ENCODE data around the gene TUBA3D. TPM values are rescaled to one million over a fixed set of nuclear protein-coding genes. Genes with fewer than 3 reads are reported as not detected.
"Not testable (repeated sequence)": the region's sequence is repeated elsewhere in the genome, so short reads cannot be mapped to it uniquely, and the experiment has no call there.

TUBA3D gene
- total and polyA plus RNA-seq, 5 donors from 2014 or later = not detected

DNA sequence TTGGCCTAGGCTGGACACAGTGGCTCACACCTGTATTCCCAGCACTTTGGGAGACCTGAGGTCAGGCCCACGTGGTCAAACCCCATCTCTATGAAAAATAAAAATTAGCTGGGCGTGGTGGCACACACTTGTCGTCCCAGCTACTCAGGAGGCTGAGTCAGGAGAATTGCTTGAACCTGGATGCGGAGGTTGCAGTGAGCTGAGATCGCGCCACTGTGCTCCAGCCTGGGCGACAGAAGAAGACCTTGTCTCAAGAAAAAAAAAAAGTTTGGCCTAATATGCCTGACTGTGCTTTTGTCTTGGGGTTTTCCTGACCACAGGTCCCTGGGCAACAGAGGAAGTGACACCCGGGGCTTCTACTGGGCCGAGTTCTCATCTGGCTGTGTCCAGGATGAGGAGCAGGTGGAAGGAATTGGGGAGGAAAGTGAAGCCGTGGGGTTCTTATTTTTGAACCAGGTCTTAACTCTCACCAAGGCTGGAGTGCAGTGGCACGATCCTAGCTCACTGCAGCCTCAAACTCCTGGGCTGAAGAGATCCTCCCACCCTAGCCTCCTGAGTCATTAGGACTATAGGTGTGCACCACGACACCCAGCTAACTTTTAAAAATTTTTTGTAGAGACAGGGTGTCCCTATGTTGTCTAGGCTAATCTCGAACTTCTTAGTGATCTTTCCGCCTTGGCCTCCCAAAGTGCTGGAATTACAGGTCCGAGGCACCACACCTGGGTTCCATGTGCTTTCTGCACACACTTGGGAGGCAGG is 38.7 kb downstream of the TUBA3D start:
- not testable (repeated sequence) for DNase-seq; H3K9me3 Mint-ChIP-seq; H3K4me1 ChIP-seq (ENCODE audit: control insufficient read depth, insufficient read depth, low read length, poor library complexity, severe bottlenecking); H3K4me3 ChIP-seq (ENCODE audit: low read depth, low read length); H3K27me3 ChIP-seq (ENCODE audit: control insufficient read depth, insufficient read depth, low read length); H3K4me1 Mint-ChIP-seq; H3K27ac Mint-ChIP-seq; H3K4me3 Mint-ChIP-seq; ATAC-seq (ENCODE audit: low read depth in 2 of 2); H3K27me3 Mint-ChIP-seq; H3K9me3 ChIP-seq (ENCODE audit: control insufficient read depth in 2 of 2, low read length in 2 of 2); H3K27ac ChIP-seq (ENCODE audit: insufficient read depth, low read length, poor library complexity, severe bottlenecking)
- H3K36me3 Mint-ChIP-seq = peaks cover 12% of the 10 kb centered on the region
- H3K36me3 ChIP-seq (ENCODE audit: control insufficient read depth, insufficient read depth, low read length) = peaks cover 17% of the 10 kb centered on the region

DNA sequence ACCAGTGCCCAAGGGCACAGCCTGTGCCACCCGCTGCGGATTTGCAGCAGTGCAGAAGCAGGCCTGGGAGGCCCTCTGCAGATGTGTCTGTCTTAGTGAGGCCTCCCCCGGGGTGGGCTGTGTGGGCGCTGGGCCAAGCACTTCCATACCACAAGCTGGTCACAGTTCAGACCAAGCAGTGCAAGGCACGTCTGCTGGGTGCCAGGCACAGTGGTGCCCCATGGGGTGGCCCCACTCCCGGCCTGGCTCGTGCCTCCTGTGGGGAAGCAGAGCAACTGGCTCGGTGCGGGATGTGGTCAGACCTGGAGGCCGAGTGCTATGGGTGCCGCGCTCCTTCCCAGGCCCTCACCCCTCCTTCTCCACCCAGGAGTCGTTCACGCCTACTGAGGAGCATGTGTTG is 39.3 kb downstream of the TUBA3D start:
- H3K4me3 ChIP-seq (ENCODE audit: low read depth, low read length); H3K27me3 ChIP-seq (ENCODE audit: control insufficient read depth, insufficient read depth, low read length); H3K4me1 ChIP-seq (ENCODE audit: control insufficient read depth, insufficient read depth, low read length, poor library complexity, severe bottlenecking); H3K9me3 Mint-ChIP-seq; H3K4me3 Mint-ChIP-seq; ATAC-seq (ENCODE audit: low read depth in 2 of 2); H3K27ac ChIP-seq (ENCODE audit: insufficient read depth, low read length, poor library complexity, severe bottlenecking); H3K27ac Mint-ChIP-seq; DNase-seq; H3K4me1 Mint-ChIP-seq; H3K27me3 Mint-ChIP-seq; H3K9me3 ChIP-seq (ENCODE audit: control insufficient read depth in 2 of 2, low read length in 2 of 2): not testable (repeated sequence)
- H3K36me3 Mint-ChIP-seq = peaks cover 12% of the 10 kb centered on the region
- peaks cover 13% of the 10 kb centered on the region for H3K36me3 ChIP-seq (ENCODE audit: control insufficient read depth, insufficient read depth, low read length)

DNA sequence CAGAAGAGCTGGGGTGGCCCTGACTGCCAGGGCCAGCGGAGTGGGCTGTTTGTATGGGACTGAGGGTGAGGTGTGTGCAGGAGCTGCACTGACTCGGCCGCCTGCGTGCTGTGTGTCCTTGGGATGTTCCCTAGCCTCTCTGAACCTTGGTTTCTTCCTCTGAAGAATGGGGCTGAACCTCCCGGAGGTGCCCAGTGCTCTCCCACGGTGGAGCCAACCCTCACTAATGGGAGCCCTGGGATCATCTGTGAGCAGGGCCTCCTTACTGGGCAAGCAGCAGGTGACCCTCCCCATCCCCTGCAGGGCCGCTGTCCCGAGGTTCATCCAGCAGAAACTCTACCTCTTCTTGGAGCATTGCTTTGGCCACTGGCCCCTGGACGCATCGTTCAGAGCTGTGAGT is 40.1 kb downstream of the TUBA3D start:
- H3K4me1 Mint-ChIP-seq = no peaks in the 10 kb centered on the region
- H3K4me3 Mint-ChIP-seq = no peak overlapping the region
- H3K27me3 Mint-ChIP-seq = no peaks in the 10 kb centered on the region
- Histone ChIP-seq H3K27ac (ENCODE audit: insufficient read depth, low read length, poor library complexity, severe bottlenecking) (no peak overlapping the region), H3K36me3 (ENCODE audit: control insufficient read depth, insufficient read depth, low read length) (peaks cover 12% of the 10 kb centered on the region), H3K27me3 (ENCODE audit: control insufficient read depth, insufficient read depth, low read length) (no peaks in the 10 kb centered on the region), H3K4me3 (ENCODE audit: low read depth, low read length) (no peak overlapping the region), H3K9me3 (ENCODE audit: control insufficient read depth in 2 of 2, low read length in 2 of 2) (no peaks in the 10 kb centered on the region), H3K4me1 (ENCODE audit: control insufficient read depth, insufficient read depth, low read length, poor library complexity, severe bottlenecking) (no peaks in the 10 kb centered on the region)
- peaks cover 12% of the 10 kb centered on the region for H3K36me3 Mint-ChIP-seq
- DNase-seq = no peak
- no peaks in the 10 kb centered on the region for H3K9me3 Mint-ChIP-seq
- H3K27ac Mint-ChIP-seq = no peak overlapping the region
- ATAC-seq (ENCODE audit: low read depth in 2 of 2) = no peak

GRCh38 chr2:131516621-131517020 is 40.7 kb downstream of the TUBA3D start:
- H3K27me3 ChIP-seq (ENCODE audit: control insufficient read depth, insufficient read depth, low read length); H3K27ac Mint-ChIP-seq; H3K4me1 ChIP-seq (ENCODE audit: control insufficient read depth, insufficient read depth, low read length, poor library complexity, severe bottlenecking); H3K9me3 Mint-ChIP-seq; H3K27me3 Mint-ChIP-seq; ATAC-seq (ENCODE audit: low read depth in 2 of 2); DNase-seq; H3K9me3 ChIP-seq (ENCODE audit: control insufficient read depth in 2 of 2, low read length in 2 of 2); H3K27ac ChIP-seq (ENCODE audit: insufficient read depth, low read length, poor library complexity, severe bottlenecking); H3K4me3 Mint-ChIP-seq; H3K4me3 ChIP-seq (ENCODE audit: low read depth, low read length); H3K4me1 Mint-ChIP-seq: not testable (repeated sequence)
- peaks cover 12% of the 10 kb centered on the region for H3K36me3 ChIP-seq (ENCODE audit: control insufficient read depth, insufficient read depth, low read length)
- H3K36me3 Mint-ChIP-seq = peaks cover 12% of the 10 kb centered on the region

GRCh38 chr2:131517106-131517831 is 41.4 kb downstream of the TUBA3D start:
- no peaks in the 10 kb centered on the region for H3K4me1 Mint-ChIP-seq
- H3K27me3 Mint-ChIP-seq = no peaks in the 10 kb centered on the region
- peaks cover 12% of the 10 kb centered on the region for H3K36me3 Mint-ChIP-seq
- H3K27ac Mint-ChIP-seq = no peak overlapping the region
- DNase-seq (no peak), ATAC-seq (ENCODE audit: low read depth in 2 of 2) (no peak)
- H3K4me3 ChIP-seq (ENCODE audit: low read depth, low read length) = no peak overlapping the region
- no peak overlapping the region for H3K27ac ChIP-seq (ENCODE audit: insufficient read depth, low read length, poor library complexity, severe bottlenecking)
- H3K9me3 ChIP-seq (ENCODE audit: control insufficient read depth in 2 of 2, low read length in 2 of 2) = no peaks in the 10 kb centered on the region
- no peak overlapping the region for H3K4me3 Mint-ChIP-seq
- H3K27me3 ChIP-seq (ENCODE audit: control insufficient read depth, insufficient read depth, low read length) = no peaks in the 10 kb centered on the region
- H3K36me3 ChIP-seq (ENCODE audit: control insufficient read depth, insufficient read depth, low read length) = peaks cover 11% of the 10 kb centered on the region
- H3K9me3 Mint-ChIP-seq = no peaks in the 10 kb centered on the region
- H3K4me1 ChIP-seq (ENCODE audit: control insufficient read depth, insufficient read depth, low read length, poor library complexity, severe bottlenecking) = no peaks in the 10 kb centered on the region

DNA sequence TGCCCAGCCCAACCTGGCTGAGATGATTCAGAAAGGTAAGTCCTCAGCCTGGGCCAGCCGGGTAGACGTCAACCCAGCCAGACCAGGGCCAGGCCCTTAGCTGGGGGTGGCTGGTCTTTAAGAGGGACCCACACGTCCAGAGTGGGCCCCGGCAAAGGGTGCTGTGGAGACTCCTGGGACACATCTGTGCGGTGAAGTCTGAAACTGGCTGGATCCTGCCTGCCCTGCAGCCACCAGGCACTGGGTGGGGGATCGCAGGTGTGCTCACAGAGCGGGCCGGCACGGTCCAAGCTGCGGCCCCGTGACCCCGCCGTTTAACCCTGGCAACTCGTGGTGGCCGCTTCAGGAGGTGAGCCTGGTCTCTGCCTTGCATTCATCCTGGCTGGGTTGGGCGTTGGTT is 41.9 kb downstream of the TUBA3D start:
- H3K27me3 ChIP-seq (ENCODE audit: control insufficient read depth, insufficient read depth, low read length); H3K9me3 Mint-ChIP-seq; H3K4me1 Mint-ChIP-seq; H3K27ac Mint-ChIP-seq; H3K9me3 ChIP-seq (ENCODE audit: control insufficient read depth in 2 of 2, low read length in 2 of 2); DNase-seq; H3K36me3 Mint-ChIP-seq; H3K4me1 ChIP-seq (ENCODE audit: control insufficient read depth, insufficient read depth, low read length, poor library complexity, severe bottlenecking); H3K27ac ChIP-seq (ENCODE audit: insufficient read depth, low read length, poor library complexity, severe bottlenecking); H3K4me3 Mint-ChIP-seq; H3K36me3 ChIP-seq (ENCODE audit: control insufficient read depth, insufficient read depth, low read length); H3K27me3 Mint-ChIP-seq; H3K4me3 ChIP-seq (ENCODE audit: low read depth, low read length); ATAC-seq (ENCODE audit: low read depth in 2 of 2): not testable (repeated sequence)

DNA sequence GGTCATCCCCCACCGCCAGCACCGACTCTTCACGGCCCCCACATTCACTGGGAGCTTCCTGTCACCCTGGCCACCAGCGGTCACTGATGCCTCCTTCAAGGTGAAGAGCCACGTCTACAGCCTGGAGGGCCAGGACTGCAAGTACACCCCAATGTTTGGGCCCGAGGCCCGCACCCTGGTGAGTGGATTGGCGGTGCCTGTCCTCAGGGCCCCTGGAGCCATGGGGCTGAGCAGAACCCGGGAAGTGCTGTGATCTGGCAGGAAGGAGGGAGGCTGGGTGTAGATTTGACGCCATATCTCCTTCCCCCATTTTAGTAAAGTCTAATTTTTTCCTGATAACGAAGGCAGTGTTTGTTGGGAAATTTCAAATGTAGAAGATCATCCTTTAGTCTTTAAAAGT is 42.6 kb downstream of the TUBA3D start:
- not testable (repeated sequence) for H3K36me3 ChIP-seq (ENCODE audit: control insufficient read depth, insufficient read depth, low read length); H3K27me3 ChIP-seq (ENCODE audit: control insufficient read depth, insufficient read depth, low read length); H3K9me3 Mint-ChIP-seq; H3K36me3 Mint-ChIP-seq; H3K27me3 Mint-ChIP-seq; DNase-seq; H3K4me1 ChIP-seq (ENCODE audit: control insufficient read depth, insufficient read depth, low read length, poor library complexity, severe bottlenecking); ATAC-seq (ENCODE audit: low read depth in 2 of 2); H3K27ac ChIP-seq (ENCODE audit: insufficient read depth, low read length, poor library complexity, severe bottlenecking); H3K4me3 Mint-ChIP-seq; H3K4me1 Mint-ChIP-seq; H3K9me3 ChIP-seq (ENCODE audit: control insufficient read depth in 2 of 2, low read length in 2 of 2); H3K4me3 ChIP-seq (ENCODE audit: low read depth, low read length); H3K27ac Mint-ChIP-seq

GRCh38 chr2:131519466-131519865 is 43.5 kb downstream of the TUBA3D start:
- no peaks in the 10 kb centered on the region for H3K27me3 Mint-ChIP-seq
- no peaks in the 10 kb centered on the region for H3K27me3 ChIP-seq (ENCODE audit: control insufficient read depth, insufficient read depth, low read length)
- no peak overlapping the region for H3K4me3 Mint-ChIP-seq
- no peaks in the 10 kb centered on the region for H3K9me3 ChIP-seq (ENCODE audit: control insufficient read depth in 2 of 2, low read length in 2 of 2)
- ATAC-seq (ENCODE audit: low read depth in 2 of 2) (no peak), DNase-seq (no peak)
- no peak overlapping the region for H3K4me3 ChIP-seq (ENCODE audit: low read depth, low read length)
- H3K4me1 ChIP-seq (ENCODE audit: control insufficient read depth, insufficient read depth, low read length, poor library complexity, severe bottlenecking) = no peaks in the 10 kb centered on the region
- H3K9me3 Mint-ChIP-seq = no peaks in the 10 kb centered on the region
- H3K36me3 ChIP-seq (ENCODE audit: control insufficient read depth, insufficient read depth, low read length) = peaks cover 4% of the 10 kb centered on the region
- H3K27ac ChIP-seq (ENCODE audit: insufficient read depth, low read length, poor library complexity, severe bottlenecking) = no peak overlapping the region
- H3K36me3 Mint-ChIP-seq = peaks cover 4% of the 10 kb centered on the region
- H3K27ac Mint-ChIP-seq = peak overlapping the region in 1 of 3 donors; percentile 53
- no peaks in the 10 kb centered on the region for H3K4me1 Mint-ChIP-seq

All from CD4-positive, CD25-positive, alpha-beta regulatory T cell (primary cell).